ENCODE measurements around the gene GATAD2A. TPM values are rescaled to one million over a fixed set of nuclear protein-coding genes. Genes with fewer than 3 reads are reported as not detected.

Gene GATAD2A
- total RNA-seq, 2 experiments from 2014 or later = 104 to 107 TPM

- Mint-ChIP-seq H3K4me1 (ENCODE audit: low read depth) (peaks cover 65% of the 10 kb centered on the region), H3K27me3 (no peaks in the 10 kb centered on the region), H3K9me3 (no peaks in the 10 kb centered on the region), H3K4me3 (no peak overlapping the region), H3K36me3 (ENCODE audit: low read depth) (peaks cover 30% of the 10 kb centered on the region), H3K27ac (peak overlapping the region; percentile 99)
- DNase-seq (no peak), ATAC-seq (ENCODE audit: poor library complexity) (no peak)
- H3K4me1 ChIP-seq (ENCODE audit: insufficient read depth, low read length) = peaks cover 80% of the 10 kb centered on the region
- H3K9me3 ChIP-seq (ENCODE audit: control insufficient read depth in 1 of 2, insufficient read depth in 1 of 2, low read length in 2 of 2) = no peaks in the 10 kb centered on the region
- H3K27me3 ChIP-seq (ENCODE audit: control insufficient read depth in 1 of 2, insufficient read depth in 2 of 2, low read length in 2 of 2) = no peaks in the 10 kb centered on the region
- intact Hi-C loops (cut with DNase I, micrococcal nuclease) = loop anchor here in 1 of 2 experiments (2.0 kb wide), 1 partner anchor 83 kb away; no protein-coding TSS in a partner anchor
- H3K36me3 ChIP-seq (ENCODE audit: insufficient read depth, low read length) = peaks cover 42% of the 10 kb centered on the region
- POLR2A ChIA-PET = interaction anchor here (7.0 kb wide), 1 partner anchor 120 kb away, joined by 81 read pairs; no protein-coding TSS in a partner anchor
- CTCF ChIA-PET = no interaction called here
- H3K4me3 ChIP-seq (ENCODE audit: low read length) = no peak overlapping the region
- H3K27ac ChIP-seq (ENCODE audit: low read depth in 1 of 2, low read length in 2 of 2) = peak overlapping the region; percentile 68 to 86
- TF ChIP-seq, protein P1, sequence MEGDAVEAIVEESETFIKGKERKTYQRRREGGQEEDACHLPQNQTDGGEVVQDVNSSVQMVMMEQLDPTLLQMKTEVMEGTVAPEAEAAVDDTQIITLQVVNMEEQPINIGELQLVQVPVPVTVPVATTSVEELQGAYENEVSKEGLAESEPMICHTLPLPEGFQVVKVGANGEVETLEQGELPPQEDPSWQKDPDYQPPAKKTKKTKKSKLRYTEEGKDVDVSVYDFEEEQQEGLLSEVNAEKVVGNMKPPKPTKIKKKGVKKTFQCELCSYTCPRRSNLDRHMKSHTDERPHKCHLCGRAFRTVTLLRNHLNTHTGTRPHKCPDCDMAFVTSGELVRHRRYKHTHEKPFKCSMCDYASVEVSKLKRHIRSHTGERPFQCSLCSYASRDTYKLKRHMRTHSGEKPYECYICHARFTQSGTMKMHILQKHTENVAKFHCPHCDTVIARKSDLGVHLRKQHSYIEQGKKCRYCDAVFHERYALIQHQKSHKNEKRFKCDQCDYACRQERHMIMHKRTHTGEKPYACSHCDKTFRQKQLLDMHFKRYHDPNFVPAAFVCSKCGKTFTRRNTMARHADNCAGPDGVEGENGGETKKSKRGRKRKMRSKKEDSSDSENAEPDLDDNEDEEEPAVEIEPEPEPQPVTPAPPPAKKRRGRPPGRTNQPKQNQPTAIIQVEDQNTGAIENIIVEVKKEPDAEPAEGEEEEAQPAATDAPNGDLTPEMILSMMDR (IDR thresholded peaks at IDR 0.05) = no peak
Measured at GRCh38 chr19:19485998-19486290, 80.5 kb downstream of the GATAD2A start.

DNA sequence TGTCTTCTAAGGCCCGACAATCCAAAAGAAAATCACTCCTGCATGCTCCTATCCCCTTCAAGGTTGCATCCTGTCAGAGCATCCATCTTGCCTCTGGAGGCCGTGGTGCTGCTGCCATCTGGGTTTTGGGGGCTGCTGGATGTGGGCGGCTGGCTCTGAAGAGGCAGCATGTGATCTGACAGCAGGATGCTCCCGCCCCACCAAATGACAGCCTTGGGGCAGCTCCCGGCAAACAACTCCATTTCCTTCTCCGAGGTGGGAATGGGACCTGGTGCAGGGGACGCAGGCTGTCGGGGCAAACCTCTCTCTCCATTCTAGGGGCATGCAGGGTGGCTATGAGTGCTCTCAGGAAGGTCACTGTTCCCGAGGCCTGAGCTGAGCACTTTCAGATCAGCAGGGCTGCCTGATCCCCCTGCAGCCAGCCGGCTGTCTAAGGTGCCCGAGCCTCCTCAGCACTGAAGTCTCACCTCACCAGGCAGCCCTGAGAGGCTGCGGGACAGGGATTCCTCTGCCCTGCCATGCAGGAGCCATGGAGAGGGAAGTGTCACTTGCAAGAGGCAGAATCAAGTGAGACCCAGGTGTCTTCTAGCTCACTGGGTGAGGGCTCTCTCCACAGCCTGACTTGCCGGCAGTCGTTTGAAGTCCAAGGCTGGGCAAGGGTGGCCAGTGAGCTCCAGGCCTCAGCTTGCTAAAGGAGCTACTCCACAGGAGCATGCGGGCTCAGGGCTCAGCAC is 81.0 kb downstream of the GATAD2A start:
- H3K27me3 ChIP-seq (ENCODE audit: control insufficient read depth in 1 of 2, insufficient read depth in 2 of 2, low read length in 2 of 2) = no peaks in the 10 kb centered on the region
- ATAC-seq (ENCODE audit: poor library complexity) = no peak
- peak overlapping the region; percentile 68 to 86 for H3K27ac ChIP-seq (ENCODE audit: low read depth in 1 of 2, low read length in 2 of 2)
- Mint-ChIP-seq H3K4me1 (ENCODE audit: low read depth) (peaks cover 63% of the 10 kb centered on the region), H3K4me3 (peak overlapping the region; percentile 34), H3K27ac (peak overlapping the region; percentile 99), H3K9me3 (no peaks in the 10 kb centered on the region), H3K36me3 (ENCODE audit: low read depth) (peaks cover 29% of the 10 kb centered on the region), H3K27me3 (no peaks in the 10 kb centered on the region)
- TF ChIP-seq, protein P1 (IDR thresholded peaks at IDR 0.05) = no peak
- POLR2A ChIA-PET = interaction anchor here (1.1 to 7.0 kb wide), 3 partner anchors 27 to 121 kb away, joined by 4 to 81 read pairs (median 7); partner anchors contain the start of gene GATAD2A
- no peaks in the 10 kb centered on the region for H3K9me3 ChIP-seq (ENCODE audit: control insufficient read depth in 1 of 2, insufficient read depth in 1 of 2, low read length in 2 of 2)
- CTCF ChIA-PET = no interaction called here
- H3K4me3 ChIP-seq (ENCODE audit: low read length) = no peak overlapping the region
- peaks cover 76% of the 10 kb centered on the region for H3K4me1 ChIP-seq (ENCODE audit: insufficient read depth, low read length)
- intact Hi-C loops (cut with DNase I, micrococcal nuclease) = loop anchor here in 1 of 2 experiments (2.0 kb wide), 1 partner anchor 84 kb away; no protein-coding TSS in a partner anchor
- DNase-seq = no peak
- peaks cover 40% of the 10 kb centered on the region for H3K36me3 ChIP-seq (ENCODE audit: insufficient read depth, low read length)

DNA sequence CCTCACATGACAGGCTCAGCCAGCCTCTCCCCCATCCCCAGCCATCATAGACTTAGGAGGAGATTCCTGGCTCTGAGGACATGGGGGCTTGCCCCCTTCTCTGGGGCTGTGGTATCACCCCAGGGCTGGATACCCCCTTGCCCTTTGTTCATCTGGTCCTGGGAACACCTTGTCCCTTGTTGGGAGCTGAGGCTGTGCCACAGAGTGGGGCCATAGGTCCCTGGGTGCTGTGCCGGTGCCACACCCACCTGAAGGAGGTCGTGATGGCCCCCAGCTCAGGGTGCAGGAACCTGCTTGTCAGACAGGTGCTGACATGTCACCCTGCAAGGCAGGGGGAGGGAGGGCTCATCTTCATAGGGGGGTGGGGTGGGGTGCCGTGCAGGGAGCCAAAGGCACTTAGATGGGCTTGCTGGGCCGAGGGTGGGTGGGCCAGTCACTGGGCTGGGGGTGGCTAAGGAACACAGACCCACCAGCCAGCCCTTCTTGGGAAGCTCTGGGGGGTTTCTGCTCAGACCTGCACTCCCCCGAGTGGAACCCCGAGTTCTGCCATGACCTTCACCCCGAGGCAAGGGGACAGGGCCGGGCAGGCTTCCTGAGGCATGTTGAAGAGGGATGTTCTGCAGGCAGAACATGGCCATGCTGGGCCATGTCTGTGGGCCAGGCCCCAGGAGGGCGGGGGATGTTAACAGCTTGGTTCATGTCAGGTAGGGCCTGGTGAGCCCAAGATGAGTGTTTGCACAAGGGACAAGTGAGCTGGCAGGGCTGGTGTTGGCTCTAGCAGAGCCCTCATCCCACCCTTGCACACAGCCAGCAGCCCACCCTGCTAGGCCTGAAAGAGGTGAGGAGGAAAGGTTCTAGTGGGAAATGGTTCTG is 81.8 kb downstream of the GATAD2A start:
- Histone ChIP-seq H3K36me3 (ENCODE audit: insufficient read depth, low read length) (peaks cover 43% of the 10 kb centered on the region), H3K27me3 (ENCODE audit: control insufficient read depth in 1 of 2, insufficient read depth in 2 of 2, low read length in 2 of 2) (no peaks in the 10 kb centered on the region), H3K27ac (ENCODE audit: low read depth in 1 of 2, low read length in 2 of 2) (peak overlapping the region; percentile 86 to 96), H3K4me1 (ENCODE audit: insufficient read depth, low read length) (peaks cover 70% of the 10 kb centered on the region), H3K9me3 (ENCODE audit: control insufficient read depth in 1 of 2, insufficient read depth in 1 of 2, low read length in 2 of 2) (no peaks in the 10 kb centered on the region), H3K4me3 (ENCODE audit: low read length) (no peak overlapping the region)
- Mint-ChIP-seq H3K27me3 (no peaks in the 10 kb centered on the region), H3K4me1 (ENCODE audit: low read depth) (peaks cover 61% of the 10 kb centered on the region), H3K4me3 (peak overlapping the region; percentile 51), H3K27ac (peak overlapping the region; percentile 99), H3K36me3 (ENCODE audit: low read depth) (peaks cover 28% of the 10 kb centered on the region), H3K9me3 (no peaks in the 10 kb centered on the region)
- no peak for DNase-seq
- POLR2A ChIA-PET = interaction anchor here (0.9 to 7.0 kb wide), 5 partner anchors 28 to 122 kb away, joined by 3 to 81 read pairs (median 7); partner anchors contain the start of gene GATAD2A
- CTCF ChIA-PET = interaction anchor here (0.8 to 2.1 kb wide), 3 partner anchors 12 to 80 kb away, joined by 4 to 6 read pairs (median 5); no protein-coding TSS in a partner anchor
- no peak for ATAC-seq (ENCODE audit: poor library complexity)
- TF ChIP-seq, protein P1 (IDR thresholded peaks at IDR 0.05) = no peak
- intact Hi-C loops (cut with DNase I, micrococcal nuclease) = loop anchor here in 1 of 2 experiments (2.0 kb wide), 1 partner anchor 85 kb away; no protein-coding TSS in a partner anchor

Data from CD4-positive, alpha-beta T cell (primary cell).